ENCODE measurements around the gene ELF4. TPM values are rescaled to one million over a fixed set of nuclear protein-coding genes. Genes with fewer than 3 reads are reported as not detected.

The ELF4 gene
- total RNA-seq, 1 donor from 2014 or later = 2.8 TPM

GRCh38 chrX:130091980-130092522 is 18.2 kb downstream of the ELF4 start:
- intact Hi-C loops (cut with DNase I) = no loop called here
- DNase-seq (ENCODE audit: missing footprints) = peak; percentile 84
- ATAC-seq = peak; percentile 48

GRCh38 chrX:130090364-130090763 is 19.9 kb downstream of the ELF4 start:
- DNase-seq (ENCODE audit: missing footprints) (no peak), ATAC-seq (no peak)
- intact Hi-C loops (cut with DNase I) = no loop called here

GRCh38 chrX:130086447-130087206 is 23.7 kb downstream of the ELF4 start:
- intact Hi-C loops (cut with DNase I) = no loop called here

GRCh38 chrX:130085551-130086446 is 24.5 kb downstream of the ELF4 start:
- ATAC-seq (no peak), DNase-seq (ENCODE audit: missing footprints) (no peak)
- intact Hi-C loops (cut with DNase I) = no loop called here

More at GRCh38 chrX:130086447-130087206, 23.7 kb downstream of the ELF4 start:
- DNase-seq (ENCODE audit: missing footprints) = no peak
- no peak for ATAC-seq

GRCh38 chrX:130084631-130085237 is 25.6 kb downstream of the ELF4 start:
- ATAC-seq (no peak), DNase-seq (ENCODE audit: missing footprints) (no peak)
- intact Hi-C loops (cut with DNase I) = no loop called here

- intact Hi-C loops (cut with DNase I) = loop anchor here (2.0 kb wide), 1 partner anchor 37 kb away; no protein-coding TSS in a partner anchor
- no peak for ATAC-seq
- DNase-seq (ENCODE audit: missing footprints) = no peak
Measured at GRCh38 chrX:130083656-130084382, 26.5 kb downstream of the ELF4 start.

- no peak for DNase-seq (ENCODE audit: missing footprints)
- no peak for ATAC-seq
- intact Hi-C loops (cut with DNase I) = loop anchor here (2.0 kb wide), 1 partner anchor 38 kb away; no protein-coding TSS in a partner anchor
Measured at GRCh38 chrX:130083107-130083490, 27.2 kb downstream of the ELF4 start.

- intact Hi-C loops (cut with DNase I) = loop anchor here (2.0 kb wide), 1 partner anchor 38 kb away; no protein-coding TSS in a partner anchor
- peak; percentile 75 for DNase-seq (ENCODE audit: missing footprints)
- peak; percentile 81 for ATAC-seq
Measured at GRCh38 chrX:130082244-130083106, 27.8 kb downstream of the ELF4 start.

GRCh38 chrX:130081421-130082045 is 28.8 kb downstream of the ELF4 start:
- intact Hi-C loops (cut with DNase I) = loop anchor here (2.0 kb wide), 1 partner anchor 39 kb away; no protein-coding TSS in a partner anchor
- ATAC-seq = peak; percentile 21
- no peak for DNase-seq (ENCODE audit: missing footprints)

GRCh38 chrX:130080791-130081367 is 29.4 kb downstream of the ELF4 start:
- no peak for DNase-seq (ENCODE audit: missing footprints)
- intact Hi-C loops (cut with DNase I) = loop anchor here (1.0 kb wide), 1 partner anchor 111 kb away; no protein-coding TSS in a partner anchor

GRCh38 chrX:130079824-130080406 is 30.4 kb downstream of the ELF4 start:
- intact Hi-C loops (cut with DNase I) = loop anchor here (1.0 kb wide), 1 partner anchor 112 kb away; no protein-coding TSS in a partner anchor
- DNase-seq (ENCODE audit: missing footprints) = no peak
- ATAC-seq = peak; percentile 67

More at GRCh38 chrX:130080791-130081367, 29.4 kb downstream of the ELF4 start:
- ATAC-seq = no peak

- intact Hi-C loops (cut with DNase I) = no loop called here
- DNase-seq (ENCODE audit: missing footprints) (no peak), ATAC-seq (no peak)
Measured at GRCh38 chrX:130075777-130076176, 34.5 kb downstream of the ELF4 start.

- no peak for DNase-seq (ENCODE audit: missing footprints)
- no peak for ATAC-seq
- intact Hi-C loops (cut with DNase I) = no loop called here
Measured at GRCh38 chrX:130072345-130072740, 38.0 kb downstream of the ELF4 start.

- DNase-seq (ENCODE audit: missing footprints) (no peak), ATAC-seq (no peak)
- intact Hi-C loops (cut with DNase I) = no loop called here
Measured at GRCh38 chrX:130071611-130072344, 38.5 kb downstream of the ELF4 start.

GRCh38 chrX:130066975-130067615 is 43.2 kb downstream of the ELF4 start:
- intact Hi-C loops (cut with DNase I) = no loop called here
- ATAC-seq (no peak), DNase-seq (ENCODE audit: missing footprints) (no peak)
